Stimulated activated CD4-positive, alpha-beta T cell treated with anti-CD3 and anti-CD28 coated beads, Interleukin-2, amount 100 ng/mL, for 24 hours (primary cell): ENCODE results near the gene C11orf87.

ENCODE experiments used
- DNase-seq, 2 donors: peaks; one replicate each; pipeline ENCODE4 v3.0.0-alpha.2; 2020

Gene C11orf87

GRCh38 chr11:109421981-109422869 lies at the start of gene C11orf87:
Gene C11orf87, plus strand, starts transcription at chr11:109422190. Its CDS starts 1,444 bp downstream, at chr11:109423634.
- DNase-seq, result no peak

- DNase-seq, result no peak
These were observed 48.0 kb upstream of the C11orf87 start for GRCh38 chr11:109374032-109374431.

GRCh38 chr11:109374441-109374840 lies 47.5 kb upstream of the C11orf87 start:
- no peak for DNase-seq

DNA sequence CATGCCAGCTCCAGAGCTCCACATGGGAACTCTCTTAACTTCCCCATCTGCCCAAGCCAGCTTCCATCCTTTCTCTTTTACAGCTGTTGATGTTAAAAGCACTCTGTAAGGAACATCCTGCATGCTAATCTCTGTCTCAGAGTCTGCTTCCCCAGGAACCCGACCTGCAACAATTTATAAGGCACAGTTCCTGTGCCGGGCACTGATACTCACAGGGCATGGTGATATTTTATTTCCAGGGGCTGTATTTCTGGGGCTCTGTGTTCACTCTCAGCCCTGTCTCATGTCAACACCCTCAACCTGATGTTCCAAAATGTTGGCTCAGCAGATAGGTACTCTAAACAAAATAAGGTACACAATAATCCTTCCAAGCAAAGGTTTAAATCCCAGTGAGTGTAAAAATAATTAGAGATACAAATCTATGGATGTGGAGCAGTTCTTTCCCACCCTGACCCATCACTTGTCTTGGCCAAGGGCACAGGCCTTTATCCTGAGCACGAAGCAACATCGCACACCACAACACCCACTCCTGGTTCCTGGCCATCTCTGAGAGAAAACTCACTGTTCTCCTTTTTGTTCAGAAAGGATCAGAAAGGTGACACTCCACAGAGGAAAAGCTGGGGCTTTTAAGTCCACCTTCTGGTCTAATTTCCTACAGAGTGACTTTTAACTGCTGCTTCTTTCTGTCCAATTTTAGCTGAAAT lies 44.8 kb upstream of the C11orf87 start:
- DNase-seq, result no peak

DNA sequence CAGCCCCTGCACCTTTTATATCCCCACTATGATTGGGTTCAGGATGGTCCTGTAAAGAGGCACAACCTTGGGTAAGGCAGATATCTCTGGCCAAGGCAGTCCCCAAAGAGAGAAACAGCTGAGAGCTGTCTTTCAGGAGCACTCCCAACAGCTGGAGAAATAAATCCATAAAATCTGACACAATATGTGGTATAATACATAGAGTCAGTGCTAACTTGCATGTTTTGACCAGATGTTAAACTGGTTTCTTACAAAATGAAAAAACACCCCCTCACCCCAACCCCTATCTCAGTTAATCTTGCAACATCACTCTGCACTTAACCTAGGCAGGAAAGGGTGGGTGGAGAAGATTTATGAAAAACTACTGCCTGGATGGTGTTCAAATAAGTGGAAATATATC lies 44.0 kb upstream of the C11orf87 start:
- DNase-seq, result no peak

DNA sequence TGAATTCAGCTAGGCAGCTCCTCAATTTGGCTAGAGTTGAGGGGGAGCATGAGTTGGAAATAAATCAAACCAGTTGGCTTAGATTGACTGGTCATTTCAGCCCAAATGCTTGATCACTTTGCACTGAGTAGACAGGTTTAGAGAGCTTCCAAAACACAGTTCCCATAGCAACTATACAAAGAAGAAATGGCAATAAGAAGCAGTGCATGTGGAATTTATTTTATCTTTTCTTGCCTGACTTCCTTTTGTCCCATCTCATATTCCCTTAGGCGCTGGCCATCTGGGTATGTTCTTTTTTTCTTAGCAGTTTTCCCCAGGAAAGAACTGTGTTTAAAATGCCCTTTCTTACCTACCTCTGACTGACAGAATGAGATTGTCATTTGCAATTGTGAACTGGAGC lies 38.7 kb upstream of the C11orf87 start:
- DNase-seq, result no peak

DNA sequence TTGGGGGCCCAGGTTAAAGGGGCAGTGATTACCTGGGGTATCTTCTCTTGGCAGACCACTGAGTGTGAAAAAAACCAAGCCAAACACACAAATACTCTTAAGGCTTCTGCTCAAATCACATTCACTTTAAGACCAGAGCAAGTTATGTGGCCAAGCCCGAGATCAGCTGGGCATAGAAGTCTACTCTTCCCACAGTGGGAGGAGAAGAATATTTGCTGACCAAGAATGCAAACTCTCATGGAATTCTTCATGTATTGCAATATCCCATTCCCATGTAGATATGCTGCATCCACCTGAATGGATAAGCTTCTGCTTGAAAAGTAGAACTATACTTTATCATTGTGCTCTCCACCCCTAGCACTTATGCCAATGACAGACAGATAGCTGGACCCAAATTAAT lies 37.1 kb upstream of the C11orf87 start:
- no peak for DNase-seq

DNA sequence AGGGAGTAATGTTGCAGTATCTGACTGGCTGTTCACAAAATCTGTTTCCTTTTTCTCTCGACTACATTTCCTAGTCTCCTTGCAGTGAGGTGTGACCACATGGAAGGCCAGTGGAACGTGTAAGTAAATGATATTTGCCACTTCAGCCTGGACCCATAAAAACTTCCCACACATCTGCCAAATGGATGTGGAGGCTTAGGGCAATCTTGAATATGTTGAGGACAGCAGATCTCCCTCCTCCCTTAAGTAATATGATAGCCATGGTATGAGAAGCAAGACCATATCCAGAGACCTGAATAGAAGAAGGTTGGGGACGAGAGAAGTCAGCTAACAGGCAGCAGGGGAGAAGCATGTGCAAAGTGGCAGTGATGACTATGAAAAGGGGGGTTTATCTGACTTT lies 33.0 kb upstream of the C11orf87 start:
- no peak for DNase-seq

GRCh38 chr11:109390752-109391151 lies 31.2 kb upstream of the C11orf87 start:
- DNase-seq, result no peak

GRCh38 chr11:109401545-109401944 lies 20.4 kb upstream of the C11orf87 start:
- DNase-seq, result no peak

- no peak for DNase-seq
These were observed 16.3 kb upstream of the C11orf87 start for GRCh38 chr11:109405671-109406070.

DNA sequence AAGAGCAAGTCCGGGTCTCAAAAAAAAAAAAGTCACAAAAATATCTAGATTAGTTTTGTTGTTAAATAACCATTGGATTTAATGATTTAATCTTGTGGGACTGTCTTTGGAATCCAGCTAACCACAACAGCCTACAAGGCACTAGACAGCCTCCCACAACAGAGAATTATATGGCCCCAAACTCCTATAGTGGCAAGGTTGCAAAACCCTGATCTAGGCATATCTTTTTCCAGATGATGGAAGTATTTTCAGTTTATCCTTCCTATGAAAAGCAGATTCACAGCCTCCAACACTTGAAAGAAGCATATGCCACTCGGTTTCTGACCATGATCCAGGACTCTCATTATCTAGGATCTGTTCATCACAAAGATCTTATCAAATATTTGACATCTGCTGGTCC lies 5.4 kb upstream of the C11orf87 start:
- no peak for DNase-seq

GRCh38 chr11:109422870-109423465 lies 978 bp downstream of the C11orf87 start:
- DNase-seq, result no peak

- no peak for DNase-seq
These were observed 1.6 kb downstream of the C11orf87 start for GRCh38 chr11:109423466-109424190.

GRCh38 chr11:109424901-109425300 lies 2.9 kb downstream of the C11orf87 start:
- DNase-seq, result no peak

DNA sequence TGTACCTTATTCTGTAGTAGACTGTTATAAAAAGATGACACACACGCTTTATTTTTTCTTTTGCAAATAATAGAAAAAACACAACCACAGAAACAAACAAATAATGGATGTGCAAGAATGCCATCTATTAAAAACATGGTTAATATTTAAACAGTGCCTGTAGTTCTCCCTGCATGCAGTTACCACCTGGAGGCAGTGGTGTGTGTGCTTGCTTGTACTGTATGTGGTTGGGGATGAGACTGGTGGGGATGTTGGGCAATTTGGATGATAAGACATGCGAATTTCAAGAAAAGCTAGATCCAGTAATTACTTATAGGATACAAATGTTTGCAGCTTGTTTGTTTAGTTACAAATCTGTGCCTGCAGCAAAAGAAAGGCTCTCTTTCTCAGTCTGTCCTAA lies 3.6 kb downstream of the C11orf87 start:
- no peak for DNase-seq

DNA sequence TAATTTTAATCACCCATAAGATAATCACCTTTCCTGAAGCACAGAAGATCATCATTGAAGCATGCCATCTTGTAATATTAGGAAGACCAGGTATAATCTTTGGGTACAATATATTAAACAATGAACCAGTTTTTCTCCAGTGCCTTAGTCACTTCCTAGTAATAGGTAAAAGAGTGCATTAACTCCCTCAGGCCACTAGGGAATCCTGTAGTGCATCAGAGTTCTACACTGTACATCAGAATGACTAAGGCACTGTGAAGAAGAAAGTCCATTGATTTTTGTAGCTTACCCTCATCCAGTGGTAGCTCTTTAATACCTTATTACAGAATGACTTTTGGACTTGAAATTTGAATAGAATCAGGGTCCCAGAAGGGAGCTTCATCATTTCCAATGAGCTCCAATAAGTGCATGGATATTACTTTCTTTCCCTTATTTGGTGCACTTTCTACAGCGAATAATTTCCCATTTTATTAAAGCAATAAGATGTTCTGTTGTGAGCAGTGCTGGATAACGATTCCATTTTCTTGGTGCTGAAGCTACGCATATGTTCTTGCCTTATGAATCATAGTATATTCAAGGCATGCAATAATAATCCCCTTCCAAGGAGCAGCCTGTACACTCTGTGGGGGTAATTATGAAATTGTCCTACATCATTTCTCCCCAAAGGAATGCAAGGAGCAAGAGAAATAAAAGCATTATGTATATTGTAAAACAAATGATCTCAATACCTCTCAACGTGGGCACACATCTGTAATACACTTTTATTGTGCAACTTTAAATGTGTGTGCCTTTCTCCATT lies 4.7 kb downstream of the C11orf87 start:
- DNase-seq, result no peak

GRCh38 chr11:109432105-109432504 lies 10.1 kb downstream of the C11orf87 start:
- no peak for DNase-seq

DNA sequence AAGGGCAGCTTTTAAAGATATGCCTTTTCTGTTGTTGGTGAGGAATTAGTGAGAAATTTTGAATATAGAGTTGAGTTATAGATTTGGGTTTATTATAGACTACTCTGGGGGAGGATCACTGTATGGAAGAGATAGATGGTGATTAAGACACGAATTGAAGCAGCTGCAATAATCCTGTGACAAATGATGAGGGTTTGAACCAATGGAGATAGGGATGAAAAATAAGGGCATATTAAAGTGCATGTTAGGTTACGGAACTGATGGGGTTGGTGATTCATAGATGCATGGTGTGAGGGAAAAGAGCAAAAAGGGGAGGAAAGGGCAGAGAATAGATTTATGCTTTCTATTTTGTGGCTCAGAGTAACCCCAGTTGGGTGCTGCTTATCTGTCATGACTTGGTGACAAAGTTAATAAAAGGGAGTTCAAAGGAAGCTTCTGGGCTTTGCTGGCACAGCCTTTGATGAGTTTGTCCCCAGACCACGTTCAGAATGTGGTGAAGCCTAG lies 11.8 kb downstream of the C11orf87 start:
- no peak for DNase-seq

DNA sequence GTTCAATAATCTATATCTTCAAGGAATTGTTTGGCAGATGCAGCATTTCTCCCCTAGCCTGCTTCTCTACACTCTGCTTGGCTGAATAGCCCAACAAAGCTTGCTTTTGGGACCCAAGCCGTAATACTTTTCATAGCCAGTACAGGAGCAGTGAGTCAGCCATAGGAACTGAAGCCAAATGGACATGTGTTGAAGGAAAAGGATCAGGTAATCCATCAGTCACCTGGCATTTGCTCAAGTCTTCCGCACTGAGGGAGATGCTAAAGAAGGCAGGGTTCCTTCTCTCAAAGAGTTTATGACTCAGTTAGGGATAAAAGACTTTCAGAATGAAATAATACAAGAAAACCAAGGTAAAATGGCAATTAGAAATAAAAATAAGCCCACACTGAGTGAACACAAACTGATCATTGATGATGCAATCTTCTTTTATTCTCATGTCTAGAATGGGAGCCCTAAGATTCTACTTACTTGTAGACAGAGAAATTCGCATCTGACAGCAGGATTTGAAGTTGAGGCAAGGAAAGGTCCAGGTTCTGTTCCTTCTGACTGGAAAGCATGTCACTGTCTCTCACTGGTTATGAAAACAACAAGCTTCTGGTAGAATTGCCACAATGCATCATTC lies 13.2 kb downstream of the C11orf87 start:
- DNase-seq, result no peak

GRCh38 chr11:109439684-109440083 lies 17.7 kb downstream of the C11orf87 start:
- no peak for DNase-seq

DNA sequence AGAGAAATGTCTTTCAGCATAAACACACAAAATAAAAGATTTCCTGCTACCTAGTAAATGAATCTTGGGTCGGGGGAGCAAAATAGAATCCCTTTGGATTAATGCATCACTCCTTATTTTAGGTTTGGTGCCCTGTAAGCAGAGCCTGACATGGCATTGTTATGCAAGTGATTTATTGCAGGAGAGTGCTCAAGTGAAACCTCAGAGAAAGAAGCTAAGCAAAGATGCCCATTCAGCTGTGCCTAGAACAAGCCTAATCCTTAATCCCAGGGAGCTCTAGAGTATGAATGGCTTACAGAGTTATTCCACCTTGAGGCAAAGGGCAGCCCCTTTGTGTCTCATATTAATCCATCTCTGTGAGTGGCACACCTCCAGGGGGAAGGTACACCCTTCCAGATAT lies 21.1 kb downstream of the C11orf87 start:
- no peak for DNase-seq
